GM21526 (cell line): ENCODE data around the gene PNRC2.
"Not testable (repeated sequence)": the region's sequence is repeated elsewhere in the genome, so short reads cannot be mapped to it uniquely, and the experiment has no call there.

Experiments used
- ATAC-seq: cut with Tn5 transposase; IDR thresholded peaks from one replicate; pipeline ENCODE4 v1.9.1; 2021; ENCODE audit warnings: moderate library complexity; ENCODE audit not compliant: unreplicated experiment, low FRiP score

Gene PNRC2

DNA sequence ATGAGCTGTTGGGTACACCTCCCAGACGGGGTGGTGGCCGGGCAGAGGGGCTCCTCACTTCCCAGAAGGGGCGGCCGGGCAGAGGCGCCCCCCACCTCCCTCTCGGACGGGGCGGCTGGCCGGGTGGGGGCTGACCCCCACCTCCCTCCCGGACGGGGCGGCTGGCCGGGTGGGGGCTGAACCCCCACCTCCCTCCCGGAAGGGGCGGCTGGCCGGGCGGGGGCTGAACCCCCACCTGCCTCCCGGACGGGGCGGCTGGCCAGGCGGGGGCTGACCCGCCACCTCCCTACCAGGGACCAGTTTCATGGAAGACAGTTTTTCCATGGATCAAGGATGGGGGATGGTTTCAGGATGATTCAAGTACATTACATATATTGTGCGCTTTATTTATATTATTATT is 27.4 kb downstream of the PNRC2 start:
- not testable (repeated sequence) for ATAC-seq

DNA sequence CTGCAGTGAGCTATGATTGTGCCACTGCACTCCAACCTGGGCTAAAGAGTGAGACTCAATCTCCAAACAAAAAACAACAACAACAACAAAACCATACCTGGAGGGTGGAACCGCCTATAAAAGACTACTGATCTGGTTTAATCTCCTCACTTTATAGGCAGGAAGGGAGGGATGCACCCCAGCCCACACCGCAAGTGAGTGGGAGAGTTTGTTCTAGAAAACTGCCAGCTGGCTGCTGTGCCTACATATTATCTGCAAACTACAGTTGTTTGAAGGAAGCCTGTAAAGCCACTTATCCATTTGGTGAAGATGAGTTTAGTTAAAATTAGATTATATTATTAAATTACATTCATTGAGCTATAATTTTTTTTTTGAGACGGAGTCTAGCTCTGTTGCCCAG is 29.6 kb downstream of the PNRC2 start:
- ATAC-seq, result no peak

DNA sequence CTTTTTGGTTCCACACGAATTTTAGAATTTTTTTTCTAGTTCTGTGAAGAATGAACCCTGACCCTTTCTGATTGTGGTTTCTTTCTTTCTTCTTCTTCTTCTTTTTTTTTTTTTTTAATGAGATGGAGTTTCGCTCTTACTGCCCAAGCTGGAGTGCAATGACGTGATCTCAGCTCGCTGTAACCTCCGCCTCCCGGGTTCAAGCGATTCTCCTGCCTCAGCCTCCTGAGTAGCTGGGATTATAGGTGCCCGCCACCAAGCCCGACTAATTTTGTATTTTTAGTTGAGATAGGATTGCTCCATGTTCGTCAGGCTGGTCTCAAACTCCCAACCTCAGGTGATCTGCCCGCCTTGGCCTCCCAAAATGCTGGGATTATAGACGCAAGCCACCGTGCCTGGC is 32.4 kb downstream of the PNRC2 start:
- not testable (repeated sequence) for ATAC-seq

DNA sequence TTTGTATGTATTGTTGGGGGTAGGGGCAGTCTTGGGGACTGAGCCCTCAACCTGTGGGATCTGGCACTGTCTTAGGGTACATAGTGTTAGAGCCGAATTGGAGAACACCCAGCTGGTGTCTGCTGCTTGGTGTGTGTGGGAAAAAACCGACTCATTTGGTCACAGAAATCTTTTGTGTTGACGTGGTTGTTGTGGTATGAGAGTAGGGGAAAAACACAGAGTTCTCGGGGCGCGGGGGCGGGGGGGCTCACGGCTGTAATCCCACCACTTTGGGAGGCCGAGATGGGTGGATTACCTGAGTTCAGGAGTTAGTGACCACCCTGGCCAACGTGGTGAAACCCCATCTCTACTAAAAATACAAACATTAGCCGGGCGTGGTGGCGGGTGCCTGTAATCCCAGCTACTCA is 35.8 kb downstream of the PNRC2 start:
- no peak for ATAC-seq

DNA sequence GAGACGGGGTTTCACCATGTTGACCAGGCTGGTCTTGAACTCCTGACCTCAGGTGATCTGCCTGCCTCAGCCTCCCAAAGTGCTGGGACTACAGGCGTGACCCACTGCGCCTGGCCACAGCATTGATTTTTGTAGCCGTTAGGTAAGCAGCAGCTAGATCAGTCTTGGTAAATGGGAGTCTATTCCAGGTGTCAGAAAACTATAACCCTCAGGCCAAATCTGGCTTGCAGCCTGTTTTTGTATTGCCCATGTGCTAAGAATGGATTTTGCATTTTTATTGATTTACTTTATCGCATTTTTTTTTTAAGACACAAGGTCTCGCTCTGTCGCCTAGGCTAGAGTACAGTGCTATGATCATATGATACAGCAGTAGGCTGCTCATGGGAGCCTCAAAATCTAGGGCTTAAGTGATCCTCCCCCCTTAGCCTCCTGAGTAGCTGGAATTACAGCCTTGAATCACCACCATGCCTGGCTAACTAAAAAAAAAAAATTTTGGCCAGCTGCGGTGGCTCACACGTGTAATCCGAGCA is 37.1 kb downstream of the PNRC2 start:
- ATAC-seq, result no peak

DNA sequence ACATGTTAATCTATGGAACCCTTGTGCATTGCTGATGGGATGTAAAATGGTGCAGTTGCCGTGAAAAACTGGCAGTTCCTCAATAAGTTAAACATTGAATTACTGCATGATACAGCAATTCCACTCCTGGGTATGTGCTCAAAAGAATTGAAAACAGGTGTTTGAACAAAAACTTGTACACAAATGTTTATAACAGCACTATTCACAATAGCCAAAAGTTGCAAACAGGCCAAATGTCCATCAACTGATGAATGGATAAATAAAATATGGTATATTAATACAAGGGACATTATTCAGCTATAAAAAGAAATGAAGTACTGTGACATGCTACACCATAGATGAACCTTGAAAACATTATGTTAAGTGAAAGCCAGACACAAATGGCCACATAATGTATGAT is 38.2 kb downstream of the PNRC2 start:
- ATAC-seq, result no peak

DNA sequence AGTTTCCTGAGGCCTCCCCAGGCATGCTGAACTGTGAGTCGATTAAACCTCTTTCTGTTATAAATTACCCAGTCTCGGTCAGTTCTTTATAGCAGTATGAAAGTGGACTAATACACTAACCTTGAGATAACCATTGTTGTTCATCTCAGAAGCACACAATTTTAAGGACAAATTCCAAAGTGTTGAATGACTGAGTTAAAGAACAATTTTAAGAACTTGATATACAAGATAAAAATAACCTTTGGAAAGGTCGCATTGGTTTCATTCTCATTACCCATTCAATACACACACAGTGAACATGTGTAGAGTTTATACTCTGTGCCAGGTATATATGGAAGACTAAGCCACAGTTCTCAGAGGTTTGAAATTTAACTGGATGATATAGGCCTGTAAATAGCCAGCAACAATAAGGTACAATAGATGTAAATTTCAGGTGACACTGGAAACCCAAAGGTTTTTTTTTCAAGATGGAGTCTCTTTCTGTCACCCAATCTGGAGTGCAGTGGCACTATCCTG is 39.6 kb downstream of the PNRC2 start:
- no peak for ATAC-seq

DNA sequence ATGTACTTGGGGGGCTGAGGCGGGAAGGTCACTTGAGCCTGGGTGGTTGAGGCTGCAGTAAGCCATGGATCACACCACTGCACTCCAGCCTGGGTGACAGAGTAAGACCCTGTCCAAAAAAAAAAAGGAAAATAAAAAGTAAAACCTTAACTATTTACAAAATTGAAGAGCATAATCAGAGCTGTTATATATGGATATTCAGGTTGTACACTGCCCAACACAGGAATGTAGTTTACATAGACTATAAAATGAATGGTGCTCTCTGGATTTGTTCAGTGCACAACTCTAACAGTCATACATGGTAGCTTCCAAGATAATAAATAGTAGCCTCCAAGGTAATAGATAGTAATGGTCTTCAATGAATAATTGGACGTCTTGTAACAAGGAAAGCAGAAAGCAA is 43.1 kb downstream of the PNRC2 start:
- no peak for ATAC-seq

DNA sequence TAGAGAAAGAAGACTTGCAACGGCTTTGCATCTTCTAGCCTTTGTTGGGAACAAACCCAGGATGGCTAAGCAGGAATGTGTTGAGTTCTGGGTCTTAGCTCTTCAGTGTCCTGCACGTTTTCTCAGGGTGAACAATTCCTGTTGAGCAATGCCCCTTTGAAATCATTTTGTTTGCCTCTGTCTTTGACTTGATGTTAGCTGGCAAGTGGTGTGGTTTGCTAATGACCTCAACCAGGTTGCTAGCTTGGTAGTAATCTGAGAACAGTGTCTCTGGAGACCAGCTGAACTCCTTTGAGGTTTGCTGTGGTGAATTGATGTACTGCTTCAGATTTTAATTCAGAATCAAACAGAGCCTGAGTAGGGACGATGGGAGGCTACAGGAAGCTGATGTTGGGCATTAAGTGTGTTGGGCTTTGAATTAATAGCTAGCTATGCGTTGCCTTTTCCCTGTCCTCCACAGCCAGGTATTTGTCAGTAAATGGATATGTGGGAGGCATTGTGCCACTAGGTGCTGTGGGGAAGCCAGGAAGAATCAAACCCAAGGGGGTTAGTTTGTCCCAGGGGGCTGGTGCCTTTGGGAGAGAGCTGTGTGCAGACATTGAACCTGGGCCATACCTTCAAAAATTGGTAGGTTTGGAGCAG is 43.8 kb downstream of the PNRC2 start:
- ATAC-seq, result no peak

DNA sequence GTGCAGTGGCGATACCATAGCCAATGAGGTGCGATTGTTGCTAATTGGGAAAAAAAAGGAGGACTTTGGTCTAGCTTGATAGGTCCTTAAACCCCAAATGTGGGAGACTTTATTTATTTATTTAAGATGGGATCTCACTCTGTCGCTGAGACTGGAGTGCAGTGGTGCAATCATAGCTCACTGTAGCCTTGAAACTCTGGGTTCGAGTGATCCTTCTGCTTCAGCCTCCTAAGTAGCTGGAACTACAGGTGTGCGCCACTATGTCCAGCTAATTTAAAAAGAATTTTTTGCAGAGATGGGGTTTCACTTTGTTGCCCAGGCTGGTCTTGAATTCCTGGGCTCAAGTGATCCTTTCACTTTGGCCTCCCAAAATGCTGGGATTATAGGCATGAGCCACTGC is 44.5 kb downstream of the PNRC2 start:
- no peak for ATAC-seq

DNA sequence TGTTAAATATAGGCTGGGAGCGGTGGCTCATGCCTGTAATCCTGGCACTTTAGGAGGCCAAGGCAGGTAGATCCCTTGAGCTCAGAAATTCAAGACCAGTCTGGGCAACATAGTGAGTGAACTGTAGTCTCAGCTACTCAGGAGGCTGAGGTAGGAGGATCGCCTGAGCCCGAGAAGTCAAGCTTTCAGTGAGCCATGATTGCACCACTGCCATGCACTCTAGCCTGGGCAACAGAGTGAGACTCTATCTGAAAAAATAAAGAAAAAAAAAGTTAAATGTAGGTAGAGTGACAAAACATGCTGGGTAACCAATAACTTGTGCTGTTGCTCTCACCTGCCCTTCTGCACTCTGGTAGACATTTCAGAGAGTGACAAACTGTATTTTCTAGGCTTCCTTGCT is 45.5 kb downstream of the PNRC2 start:
- no peak for ATAC-seq

DNA sequence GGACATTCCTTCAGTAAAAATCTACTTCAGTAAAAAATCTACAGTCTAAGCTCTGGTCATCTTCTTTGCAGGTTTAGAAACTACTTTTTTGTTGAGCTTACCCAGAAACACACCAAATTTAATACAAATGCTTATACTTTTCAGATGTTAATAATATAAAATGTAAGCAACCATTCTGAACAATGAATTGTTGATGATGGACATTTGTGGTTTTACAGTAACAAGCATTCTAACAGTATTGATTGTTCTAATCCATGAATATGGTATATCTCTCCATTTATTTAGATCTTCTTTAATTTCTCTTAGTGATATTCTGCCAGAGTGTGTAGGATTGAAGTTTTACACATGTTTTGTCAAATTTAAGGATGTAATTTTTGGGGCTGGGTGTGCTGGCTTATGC is 47.5 kb downstream of the PNRC2 start:
- ATAC-seq, result no peak

DNA sequence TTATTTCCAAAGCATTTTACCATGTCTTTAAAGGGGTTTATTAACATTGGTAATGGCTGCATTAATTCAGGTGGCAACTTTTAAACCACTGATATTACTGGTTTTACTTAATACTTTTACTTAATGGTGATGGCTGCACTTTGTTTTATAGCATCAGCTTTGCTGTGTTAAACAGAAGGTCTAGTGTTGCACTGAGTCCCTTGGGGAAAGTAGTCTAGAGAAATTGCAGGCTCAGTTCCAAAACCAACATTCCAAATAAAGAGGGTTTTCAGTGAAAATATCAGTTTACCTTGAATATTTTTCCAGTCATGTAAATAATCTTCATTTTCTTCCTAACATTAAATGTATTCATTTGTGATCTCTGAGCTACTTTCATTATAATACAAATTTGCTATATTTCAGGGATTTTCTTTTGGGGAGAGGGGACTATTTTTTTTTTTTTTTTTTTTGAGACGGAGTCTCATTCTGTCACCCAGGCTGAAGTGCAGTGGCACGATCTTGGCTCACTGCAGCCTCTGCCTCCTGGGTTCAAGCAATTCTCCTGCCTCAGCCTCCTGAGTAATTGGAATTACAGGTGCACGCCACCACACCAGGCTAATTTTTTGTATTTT is 49.1 kb downstream of the PNRC2 start:
- not testable (repeated sequence) for ATAC-seq

DNA sequence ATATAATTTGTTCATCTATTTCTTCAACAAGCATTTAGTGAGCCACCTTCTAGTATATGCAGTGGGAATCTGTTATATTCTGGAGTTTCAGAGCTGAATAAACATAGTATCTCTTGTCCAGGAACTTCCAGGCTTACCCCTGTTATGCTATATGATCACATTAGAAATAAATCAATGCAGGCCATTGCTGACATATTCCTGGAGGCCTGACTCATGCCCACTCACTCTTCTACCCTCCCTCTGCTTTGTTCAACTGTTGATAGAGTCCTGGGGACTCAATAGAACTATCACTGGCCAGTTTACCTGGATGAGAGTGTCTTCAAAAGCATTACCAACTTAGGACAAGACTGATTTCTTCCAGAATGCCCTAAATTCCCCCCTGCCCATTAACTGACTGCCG is 49.8 kb downstream of the PNRC2 start:
- no peak for ATAC-seq

DNA sequence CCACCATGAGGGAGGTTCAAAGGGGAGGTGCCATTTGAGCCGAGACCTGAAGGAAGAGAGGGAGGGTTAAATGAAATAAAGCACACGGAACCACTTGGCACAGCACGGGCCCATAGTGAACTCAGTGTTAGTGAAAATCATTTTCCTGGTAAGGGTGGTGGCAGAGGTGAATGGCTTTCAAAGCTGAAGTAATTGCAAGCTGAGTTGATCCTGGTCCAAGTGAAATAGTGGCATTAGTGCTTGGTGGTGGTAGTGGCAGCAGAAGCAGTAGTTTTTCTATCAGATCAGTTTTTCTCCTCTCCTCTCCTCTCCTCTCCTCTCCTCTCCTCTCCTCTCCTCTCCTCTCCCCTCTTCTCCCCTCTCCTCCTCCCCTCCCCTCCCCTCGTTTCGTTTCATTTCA is 51.0 kb downstream of the PNRC2 start:
- ATAC-seq, result no peak

DNA sequence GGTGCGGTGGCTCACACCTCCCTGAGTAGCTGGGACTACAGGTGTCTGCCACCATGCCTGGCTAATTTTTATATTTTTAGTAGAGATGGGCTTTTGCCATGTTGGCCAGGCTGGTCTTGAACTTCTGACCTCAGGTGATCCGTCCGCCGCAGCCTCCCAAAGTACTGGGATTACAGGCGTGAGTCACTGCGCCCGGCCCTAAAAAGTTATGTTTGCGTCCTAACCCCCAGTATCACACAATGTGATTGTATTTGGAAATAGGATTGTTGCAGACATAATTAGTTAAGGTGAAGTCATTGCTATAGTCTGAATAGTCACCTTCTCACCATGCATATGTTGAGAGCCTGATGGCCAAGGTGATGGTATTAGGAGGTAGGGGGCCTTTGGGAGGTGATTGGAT is 53.2 kb downstream of the PNRC2 start:
- ATAC-seq, result not testable (repeated sequence)
